Measurements from ENCODE around the gene CASTOR1.

Gene CASTOR1

DNA sequence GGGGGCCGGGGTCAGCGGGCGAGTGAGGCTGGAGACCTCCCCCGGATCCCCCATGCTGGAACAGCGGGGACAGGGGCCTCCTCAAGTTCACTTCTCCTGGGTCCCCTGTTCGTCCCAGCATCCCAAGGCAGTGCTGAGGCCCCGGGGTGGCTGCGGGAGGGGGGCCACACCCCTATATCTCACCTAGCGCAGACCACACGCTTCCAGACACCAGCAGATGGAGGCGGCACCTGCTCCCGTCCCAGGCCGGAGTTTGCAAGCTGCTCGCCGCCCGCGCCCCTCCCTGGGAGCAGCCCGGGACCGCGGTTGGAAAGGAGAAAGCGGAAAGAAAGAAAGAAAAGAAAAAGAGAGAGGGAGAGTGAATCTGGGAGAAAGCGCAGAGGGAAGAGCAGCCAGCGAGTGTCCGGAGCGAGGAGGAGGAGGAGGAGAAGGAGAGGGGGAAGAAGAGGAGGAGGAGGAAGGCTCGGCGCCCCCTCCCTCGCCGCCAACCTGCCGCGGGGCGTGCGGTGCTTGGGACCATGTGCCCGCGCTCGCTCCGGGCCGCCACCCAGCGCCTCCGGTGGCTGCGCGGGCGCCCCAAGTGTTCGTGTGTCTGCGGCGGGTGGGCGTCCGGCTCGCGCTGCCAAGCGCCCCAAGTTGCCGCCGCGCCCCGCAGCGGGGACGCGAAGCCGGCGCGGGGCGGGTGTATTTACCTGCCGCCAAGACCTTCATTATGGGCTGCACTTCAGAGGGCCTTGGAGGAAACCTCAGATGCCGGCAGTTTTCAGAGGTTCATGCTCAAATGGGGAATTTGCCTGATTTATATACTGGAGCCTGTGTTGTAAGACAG lies 43.1 kb downstream of the CASTOR1 start, which contains the start of gene LIF (continued):
- no peak for TF ChIP-seq ZNF274 (IDR thresholded peaks at IDR 0.05; ENCODE audit: low read length)
- TF ChIP-seq ZNF274 (tag by site-specific recombination; IDR thresholded peaks at IDR 0.05; ENCODE audit: borderline replicate concordance): no peak
- TF ChIP-seq, protein P1, sequence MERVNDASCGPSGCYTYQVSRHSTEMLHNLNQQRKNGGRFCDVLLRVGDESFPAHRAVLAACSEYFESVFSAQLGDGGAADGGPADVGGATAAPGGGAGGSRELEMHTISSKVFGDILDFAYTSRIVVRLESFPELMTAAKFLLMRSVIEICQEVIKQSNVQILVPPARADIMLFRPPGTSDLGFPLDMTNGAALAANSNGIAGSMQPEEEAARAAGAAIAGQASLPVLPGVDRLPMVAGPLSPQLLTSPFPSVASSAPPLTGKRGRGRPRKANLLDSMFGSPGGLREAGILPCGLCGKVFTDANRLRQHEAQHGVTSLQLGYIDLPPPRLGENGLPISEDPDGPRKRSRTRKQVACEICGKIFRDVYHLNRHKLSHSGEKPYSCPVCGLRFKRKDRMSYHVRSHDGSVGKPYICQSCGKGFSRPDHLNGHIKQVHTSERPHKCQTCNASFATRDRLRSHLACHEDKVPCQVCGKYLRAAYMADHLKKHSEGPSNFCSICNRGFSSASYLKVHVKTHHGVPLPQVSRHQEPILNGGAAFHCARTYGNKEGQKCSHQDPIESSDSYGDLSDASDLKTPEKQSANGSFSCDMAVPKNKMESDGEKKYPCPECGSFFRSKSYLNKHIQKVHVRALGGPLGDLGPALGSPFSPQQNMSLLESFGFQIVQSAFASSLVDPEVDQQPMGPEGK (tag by site-specific recombination; IDR thresholded peaks at IDR 0.05): peak; percentile 96
- TF ChIP-seq ZNF202 (tag by site-specific recombination; IDR thresholded peaks at IDR 0.05; ENCODE audit: borderline replicate concordance): no peak
- no peak for TF ChIP-seq HOXA7 (CRISPR knock-in tag; IDR thresholded peaks at IDR 0.05; ENCODE audit: borderline replicate concordance)
- 0 out of 2 replicates have a peak, but pooled peaks have one; percentile 20 for TF ChIP-seq ZNF24 (tag by site-specific recombination; IDR thresholded peaks at IDR 0.05)
- no peak for TF ChIP-seq ZNF843 (tag by site-specific recombination; IDR thresholded peaks at IDR 0.05)
- no peak for TF ChIP-seq ZNF221 (tag by site-specific recombination; IDR thresholded peaks at IDR 0.05; ENCODE audit: borderline replicate concordance)
- no peak; the same call in 1 of the 2 replicates for TF ChIP-seq ZNF777 (tag by site-specific recombination; IDR thresholded peaks at IDR 0.05; ENCODE audit: borderline replicate concordance)
- TF ChIP-seq, protein P2, sequence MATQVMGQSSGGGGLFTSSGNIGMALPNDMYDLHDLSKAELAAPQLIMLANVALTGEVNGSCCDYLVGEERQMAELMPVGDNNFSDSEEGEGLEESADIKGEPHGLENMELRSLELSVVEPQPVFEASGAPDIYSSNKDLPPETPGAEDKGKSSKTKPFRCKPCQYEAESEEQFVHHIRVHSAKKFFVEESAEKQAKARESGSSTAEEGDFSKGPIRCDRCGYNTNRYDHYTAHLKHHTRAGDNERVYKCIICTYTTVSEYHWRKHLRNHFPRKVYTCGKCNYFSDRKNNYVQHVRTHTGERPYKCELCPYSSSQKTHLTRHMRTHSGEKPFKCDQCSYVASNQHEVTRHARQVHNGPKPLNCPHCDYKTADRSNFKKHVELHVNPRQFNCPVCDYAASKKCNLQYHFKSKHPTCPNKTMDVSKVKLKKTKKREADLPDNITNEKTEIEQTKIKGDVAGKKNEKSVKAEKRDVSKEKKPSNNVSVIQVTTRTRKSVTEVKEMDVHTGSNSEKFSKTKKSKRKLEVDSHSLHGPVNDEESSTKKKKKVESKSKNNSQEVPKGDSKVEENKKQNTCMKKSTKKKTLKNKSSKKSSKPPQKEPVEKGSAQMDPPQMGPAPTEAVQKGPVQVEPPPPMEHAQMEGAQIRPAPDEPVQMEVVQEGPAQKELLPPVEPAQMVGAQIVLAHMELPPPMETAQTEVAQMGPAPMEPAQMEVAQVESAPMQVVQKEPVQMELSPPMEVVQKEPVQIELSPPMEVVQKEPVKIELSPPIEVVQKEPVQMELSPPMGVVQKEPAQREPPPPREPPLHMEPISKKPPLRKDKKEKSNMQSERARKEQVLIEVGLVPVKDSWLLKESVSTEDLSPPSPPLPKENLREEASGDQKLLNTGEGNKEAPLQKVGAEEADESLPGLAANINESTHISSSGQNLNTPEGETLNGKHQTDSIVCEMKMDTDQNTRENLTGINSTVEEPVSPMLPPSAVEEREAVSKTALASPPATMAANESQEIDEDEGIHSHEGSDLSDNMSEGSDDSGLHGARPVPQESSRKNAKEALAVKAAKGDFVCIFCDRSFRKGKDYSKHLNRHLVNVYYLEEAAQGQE (tag by site-specific recombination; IDR thresholded peaks at IDR 0.05): no peak
- TF ChIP-seq MYNN (tag by site-specific recombination; IDR thresholded peaks at IDR 0.05; ENCODE audit: borderline replicate concordance): no peak
- no peak for TF ChIP-seq MZF1 (tag by site-specific recombination; IDR thresholded peaks at IDR 0.05; ENCODE audit: borderline replicate concordance)
- TF ChIP-seq ZNF521 (tag by site-specific recombination; IDR thresholded peaks at IDR 0.05): no peak
- no peak; the same call in 1 of the 2 replicates for TF ChIP-seq SP2 (tag by site-specific recombination; IDR thresholded peaks at IDR 0.05)
- TF ChIP-seq ZNF548 (tag by site-specific recombination; IDR thresholded peaks at IDR 0.05): no peak
- TF ChIP-seq, protein P3, sequence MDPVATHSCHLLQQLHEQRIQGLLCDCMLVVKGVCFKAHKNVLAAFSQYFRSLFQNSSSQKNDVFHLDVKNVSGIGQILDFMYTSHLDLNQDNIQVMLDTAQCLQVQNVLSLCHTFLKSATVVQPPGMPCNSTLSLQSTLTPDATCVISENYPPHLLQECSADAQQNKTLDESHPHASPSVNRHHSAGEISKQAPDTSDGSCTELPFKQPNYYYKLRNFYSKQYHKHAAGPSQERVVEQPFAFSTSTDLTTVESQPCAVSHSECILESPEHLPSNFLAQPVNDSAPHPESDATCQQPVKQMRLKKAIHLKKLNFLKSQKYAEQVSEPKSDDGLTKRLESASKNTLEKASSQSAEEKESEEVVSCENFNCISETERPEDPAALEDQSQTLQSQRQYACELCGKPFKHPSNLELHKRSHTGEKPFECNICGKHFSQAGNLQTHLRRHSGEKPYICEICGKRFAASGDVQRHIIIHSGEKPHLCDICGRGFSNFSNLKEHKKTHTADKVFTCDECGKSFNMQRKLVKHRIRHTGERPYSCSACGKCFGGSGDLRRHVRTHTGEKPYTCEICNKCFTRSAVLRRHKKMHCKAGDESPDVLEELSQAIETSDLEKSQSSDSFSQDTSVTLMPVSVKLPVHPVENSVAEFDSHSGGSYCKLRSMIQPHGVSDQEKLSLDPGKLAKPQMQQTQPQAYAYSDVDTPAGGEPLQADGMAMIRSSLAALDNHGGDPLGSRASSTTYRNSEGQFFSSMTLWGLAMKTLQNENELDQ (tag by site-specific recombination; IDR thresholded peaks at IDR 0.05; ENCODE audit: low read depth): no peak
- no peak for TF ChIP-seq ZNF146 (tag by site-specific recombination; IDR thresholded peaks at IDR 0.05)
- TF ChIP-seq ZNF610 (tag by site-specific recombination; IDR thresholded peaks at IDR 0.05; ENCODE audit: borderline replicate concordance): no peak
- TF ChIP-seq GLIS1 (tag by site-specific recombination; IDR thresholded peaks at IDR 0.05): peak; percentile 77
- peak; percentile 33; the same call in 1 of the 2 replicates for TF ChIP-seq ZNF561 (tag by site-specific recombination; IDR thresholded peaks at IDR 0.05; ENCODE audit: borderline replicate concordance)
- TF ChIP-seq ZFP37 (tag by site-specific recombination; IDR thresholded peaks at IDR 0.05): no peak
- TF ChIP-seq ZNF214 (tag by site-specific recombination; IDR thresholded peaks at IDR 0.05; ENCODE audit: borderline replicate concordance): no peak
- no peak; the same call in 1 of the 2 replicates for TF ChIP-seq ZSCAN23 (tag by site-specific recombination; IDR thresholded peaks at IDR 0.05)
- TF ChIP-seq ZNF112 (tag by site-specific recombination; IDR thresholded peaks at IDR 0.05): no peak
- no peak for TF ChIP-seq ZNF266 (tag by site-specific recombination; IDR thresholded peaks at IDR 0.05; ENCODE audit: low read depth)
- peak; percentile 72 for TF ChIP-seq KLF1 (tag by site-specific recombination; IDR thresholded peaks at IDR 0.05)
- TF ChIP-seq ZNF629 (tag by site-specific recombination; IDR thresholded peaks at IDR 0.05): peak; percentile 48; the same call in 1 of the 2 replicates
- TF ChIP-seq ZNF585B (tag by site-specific recombination; IDR thresholded peaks at IDR 0.05): no peak
- TF ChIP-seq, protein P4, sequence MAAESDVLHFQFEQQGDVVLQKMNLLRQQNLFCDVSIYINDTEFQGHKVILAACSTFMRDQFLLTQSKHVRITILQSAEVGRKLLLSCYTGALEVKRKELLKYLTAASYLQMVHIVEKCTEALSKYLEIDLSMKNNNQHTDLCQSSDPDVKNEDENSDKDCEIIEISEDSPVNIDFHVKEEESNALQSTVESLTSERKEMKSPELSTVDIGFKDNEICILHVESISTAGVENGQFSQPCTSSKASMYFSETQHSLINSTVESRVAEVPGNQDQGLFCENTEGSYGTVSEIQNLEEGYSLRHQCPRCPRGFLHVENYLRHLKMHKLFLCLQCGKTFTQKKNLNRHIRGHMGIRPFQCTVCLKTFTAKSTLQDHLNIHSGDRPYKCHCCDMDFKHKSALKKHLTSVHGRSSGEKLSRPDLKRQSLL (tag by site-specific recombination; IDR thresholded peaks at IDR 0.05): no peak
- no peak for TF ChIP-seq ZNF791 (tag by site-specific recombination; IDR thresholded peaks at IDR 0.05)
